Femur (tissue), 1 donor: ENCODE results near the gene INO80.
"Not testable (repeated sequence)": the region's sequence is repeated elsewhere in the genome, so short reads cannot be mapped to it uniquely, and the experiment has no call there.

ENCODE experiments used
- DNase-seq: peaks from one replicate; pipeline ENCODE4 v3.0.0-alpha.2; 2017

INO80 gene

DNA sequence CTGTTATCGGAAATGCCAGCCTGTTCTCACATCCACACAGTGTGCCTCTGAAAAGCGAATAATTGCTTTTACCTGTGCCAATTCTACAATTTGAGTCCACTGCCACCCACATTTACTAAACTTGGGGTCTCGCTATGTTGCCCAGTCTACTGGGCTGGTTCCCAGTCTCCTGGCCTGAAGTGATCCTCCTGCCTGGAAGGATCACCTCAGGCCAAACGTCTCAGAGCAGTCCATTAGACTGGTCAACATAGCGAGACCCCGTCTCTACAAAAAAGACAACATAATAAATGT, 827 bp upstream of the INO80 start:
- peak; percentile 16 for DNase-seq

GRCh38 chr15:41115652-41116115, 396 bp downstream of the INO80 start:
- peak; percentile 74 for DNase-seq

- no peak for DNase-seq
Measured at GRCh38 chr15:41115161-41115651, 874 bp downstream of the INO80 start.

GRCh38 chr15:41106947-41107346, 9.1 kb downstream of the INO80 start:
- DNase-seq: no peak

GRCh38 chr15:41105348-41106334, 10.4 kb downstream of the INO80 start:
- no peak for DNase-seq

GRCh38 chr15:41104234-41104633, 11.8 kb downstream of the INO80 start:
- DNase-seq: peak; percentile 36

GRCh38 chr15:41102854-41103253, 13.2 kb downstream of the INO80 start:
- DNase-seq: no peak

DNA sequence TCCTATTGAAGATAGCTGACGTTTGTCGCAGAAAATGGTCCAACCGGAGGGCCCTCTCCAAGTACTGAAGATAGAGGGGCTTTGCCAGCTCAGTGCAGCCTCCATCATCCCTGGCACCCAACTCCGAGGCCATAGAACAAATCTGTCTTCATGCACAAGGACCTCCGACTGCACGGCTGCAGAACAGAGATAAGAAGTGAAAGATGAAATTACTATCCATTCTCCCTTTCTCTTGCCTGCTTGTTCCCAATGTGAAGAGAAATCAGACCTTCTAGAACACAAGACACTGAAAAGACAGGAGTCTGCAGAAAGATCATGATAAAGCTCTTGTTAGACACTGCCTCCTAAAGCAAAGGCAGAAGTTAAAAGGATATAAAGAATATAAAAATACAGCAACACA, 19.9 kb downstream of the INO80 start:
- DNase-seq: no peak

GRCh38 chr15:41085029-41085428, 31.1 kb downstream of the INO80 start:
- no peak for DNase-seq

GRCh38 chr15:41080144-41080543, 35.9 kb downstream of the INO80 start:
- no peak for DNase-seq

- peak; percentile 23 for DNase-seq
Measured at GRCh38 chr15:41079717-41080116, 36.4 kb downstream of the INO80 start.

GRCh38 chr15:41078879-41079278, 37.2 kb downstream of the INO80 start:
- not testable (repeated sequence) for DNase-seq

GRCh38 chr15:41078125-41078524, 38.0 kb downstream of the INO80 start:
- DNase-seq: no peak

DNA sequence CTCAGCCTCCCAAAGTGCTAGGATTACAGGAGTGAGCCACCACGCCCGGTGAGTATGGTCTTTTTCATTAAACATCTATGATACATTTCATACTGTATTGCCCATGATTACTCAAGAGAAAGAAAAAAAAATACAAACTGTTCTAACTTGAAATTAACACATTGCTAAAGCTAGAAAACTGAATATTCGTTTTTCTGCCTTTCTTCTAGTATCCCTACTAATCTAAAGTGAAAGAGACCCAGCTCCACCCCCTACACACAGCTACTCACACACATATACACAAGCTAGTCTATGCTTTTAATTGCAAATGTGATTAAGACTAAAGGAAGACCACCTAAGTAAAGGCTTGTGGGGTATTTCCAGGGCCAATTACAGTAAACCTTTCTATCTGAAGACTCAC, 43.1 kb downstream of the INO80 start:
- no peak for DNase-seq

GRCh38 chr15:41072013-41072412, 44.1 kb downstream of the INO80 start:
- no peak for DNase-seq

DNA sequence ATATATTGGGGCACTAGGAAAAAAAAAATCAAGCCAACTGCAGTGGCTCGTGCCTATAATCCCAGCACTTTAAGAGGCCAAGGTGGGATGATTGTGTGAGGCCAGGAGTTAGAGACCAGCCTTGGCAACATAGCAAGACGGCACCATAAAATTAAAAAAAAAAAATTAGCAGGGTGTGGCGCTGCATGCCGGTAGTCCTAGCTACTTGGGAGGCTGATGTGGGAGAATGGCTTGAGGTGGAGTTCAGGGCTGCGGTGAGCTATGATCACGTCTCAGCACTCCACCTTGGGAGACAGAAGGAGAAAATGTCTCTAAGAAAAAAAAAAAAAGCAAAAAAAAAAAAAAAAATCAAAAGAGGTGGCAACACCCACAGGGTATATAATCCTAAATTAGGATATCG, 49.6 kb downstream of the INO80 start:
- DNase-seq: no peak

DNA sequence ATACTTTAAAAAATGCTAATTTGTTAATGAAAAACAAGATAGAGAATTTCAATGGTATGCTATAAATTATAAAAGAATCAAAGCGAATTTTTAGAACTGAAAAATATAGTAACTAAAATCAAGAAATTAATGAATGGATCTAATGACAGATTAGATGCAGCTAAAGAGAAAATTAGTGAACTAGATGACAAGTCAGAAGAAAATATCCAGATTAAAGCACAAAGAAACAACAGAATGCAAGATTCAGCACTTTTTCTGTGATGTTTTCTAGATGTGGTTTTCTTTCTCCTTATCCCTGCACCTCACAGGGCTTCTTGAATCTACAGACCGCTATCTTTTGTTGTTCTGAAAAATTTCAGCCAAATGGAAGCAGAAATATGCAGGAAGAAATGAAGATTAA, 54.4 kb downstream of the INO80 start:
- no peak for DNase-seq

DNA sequence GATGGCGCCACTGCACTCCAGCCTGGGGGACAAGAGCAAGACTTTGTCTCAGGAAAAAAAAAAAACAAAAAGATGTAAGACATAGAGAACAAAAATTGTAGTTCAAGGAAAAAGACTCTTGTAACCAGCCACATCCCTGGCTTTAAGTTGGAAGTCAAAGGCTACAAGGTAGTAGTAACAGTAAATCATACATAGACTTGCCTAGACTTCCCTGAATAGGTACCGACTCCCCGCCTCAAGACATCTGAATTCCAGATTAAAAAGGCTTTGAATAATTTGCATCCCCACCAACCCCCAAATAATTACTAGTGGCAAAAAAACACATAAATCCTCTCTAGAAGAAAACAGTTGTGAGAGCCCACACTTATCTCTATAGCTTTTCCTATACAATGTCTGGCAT, 55.6 kb downstream of the INO80 start:
- DNase-seq: no peak

- no peak for DNase-seq
Measured at GRCh38 chr15:41056810-41057209, 59.3 kb downstream of the INO80 start.

- DNase-seq: no peak
Measured at GRCh38 chr15:41055706-41056105, 60.4 kb downstream of the INO80 start.

DNA sequence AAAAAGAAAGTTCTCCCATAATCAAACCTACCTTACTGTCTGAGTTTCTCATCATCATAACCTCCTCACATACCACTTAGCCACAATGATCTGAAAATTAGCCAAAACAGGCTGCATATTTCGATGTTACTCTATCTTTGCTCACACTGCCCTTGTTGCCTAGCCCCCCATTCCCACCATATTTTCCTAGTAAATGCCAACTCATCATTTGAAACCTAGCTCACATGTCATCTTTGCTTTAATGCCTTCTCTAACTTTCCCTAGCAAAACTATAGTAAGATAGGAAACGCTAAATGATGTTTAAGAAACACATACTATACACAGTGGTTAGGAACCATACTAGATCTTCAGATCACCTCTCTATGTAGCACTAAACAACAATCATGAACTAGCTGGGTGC, 64.9 kb downstream of the INO80 start:
- DNase-seq: no peak

DNA sequence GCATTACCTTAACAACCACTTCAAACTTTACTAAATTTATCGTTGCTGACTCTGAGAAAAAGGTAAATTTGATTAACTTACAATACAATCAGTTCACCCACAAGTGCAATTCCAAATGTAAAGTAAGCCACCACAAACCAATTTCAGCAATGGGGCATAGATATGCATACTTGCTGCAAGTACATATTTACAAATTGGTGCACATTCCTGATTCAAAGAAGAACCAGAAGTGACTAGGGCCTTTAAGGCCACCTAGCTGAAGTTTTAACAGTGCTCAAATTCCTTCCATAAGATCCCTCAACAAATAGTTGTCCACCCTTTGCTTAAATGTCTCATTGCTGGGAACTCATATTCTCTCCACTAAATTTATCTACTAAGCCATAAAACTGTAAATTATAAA, 67.2 kb downstream of the INO80 start:
- DNase-seq: no peak

- no peak for DNase-seq
Measured at GRCh38 chr15:41048397-41048796, 67.7 kb downstream of the INO80 start.

GRCh38 chr15:41047474-41047873, 68.6 kb downstream of the INO80 start:
- DNase-seq: no peak
